Measurements from ENCODE around the gene CDKN2A. TPM values are rescaled to one million over a fixed set of nuclear protein-coding genes. Genes with fewer than 3 reads are reported as not detected.

The CDKN2A gene
- polyA plus RNA-seq, 1 donor (not counting 4 experiments of a cell fraction or from before 2014, with no cell fraction given): 65.3 TPM

- FAIRE-seq: no peak
- no peak overlapping the region for H3K4me2 ChIP-seq (ENCODE audit: control insufficient read depth, extremely low read depth, insufficient read depth, low read depth, low read length)
- H4K20me1 ChIP-seq (ENCODE audit: control insufficient read depth, extremely low read depth, insufficient read depth, low read length): no peaks in the 10 kb centered on the region
- no peaks in the 10 kb centered on the region for H3K9me1 ChIP-seq (ENCODE audit: control insufficient read depth, extremely low read depth, insufficient read depth, low read length)
- H3K4me3 ChIP-seq (ENCODE audit: control insufficient read depth in 2 of 3, extremely low read depth in 1 of 3, insufficient read depth in 2 of 3, low read depth in 1 of 3, low read length in 3 of 3): no peak overlapping the region
- dilution Hi-C loops (cut with MboI; ENCODE audit: extremely low pct_ligation_motif_present, low sequenced_read_pairs): no loop called here
- peaks cover 13% of the 10 kb centered on the region for H3K4me1 ChIP-seq (ENCODE audit: control insufficient read depth, extremely low read depth, insufficient read depth, low read length)
- H3K9ac ChIP-seq (ENCODE audit: control insufficient read depth, extremely low read depth, insufficient read depth, low read length): no peak overlapping the region
- no peak for TF ChIP-seq CTCF (optimal IDR thresholded peaks at IDR 0.05 in 1 of 3, IDR thresholded peaks at IDR 0.05 in 1 of 3, conservative IDR thresholded peaks at IDR 0.05 in 1 of 3; ENCODE audit: extremely low read depth in 1 of 3, insufficient read depth in 2 of 3, low read length in 3 of 3)
- TF ChIP-seq EZH2 (IDR thresholded peaks at IDR 0.05; ENCODE audit: low read length): no peak
- H3K79me2 ChIP-seq (ENCODE audit: control insufficient read depth, insufficient read depth, low read length): peaks cover 14% of the 10 kb centered on the region
- H3K36me3 ChIP-seq (ENCODE audit: control insufficient read depth in 2 of 2, extremely low read depth in 1 of 2, insufficient read depth in 2 of 2, low read length in 2 of 2): peaks cover 0 to 2% of the 10 kb centered on the region in 2 experiments
- no peak overlapping the region for H2AFZ ChIP-seq (ENCODE audit: control insufficient read depth, low read length)
- DNase-seq (ENCODE audit: low read depth, low spot score): no peak
- H3K27me3 ChIP-seq (ENCODE audit: control insufficient read depth, extremely low read depth, insufficient read depth, low read length): no peaks in the 10 kb centered on the region
- H3K9me3 ChIP-seq (ENCODE audit: control insufficient read depth, low read depth, low read length): no peaks in the 10 kb centered on the region
- H3K27ac ChIP-seq (ENCODE audit: control insufficient read depth, insufficient read depth, low read length): no peak overlapping the region
Measured at GRCh38 chr9:22002038-22002437, 7.8 kb upstream of the CDKN2A start.

DNA sequence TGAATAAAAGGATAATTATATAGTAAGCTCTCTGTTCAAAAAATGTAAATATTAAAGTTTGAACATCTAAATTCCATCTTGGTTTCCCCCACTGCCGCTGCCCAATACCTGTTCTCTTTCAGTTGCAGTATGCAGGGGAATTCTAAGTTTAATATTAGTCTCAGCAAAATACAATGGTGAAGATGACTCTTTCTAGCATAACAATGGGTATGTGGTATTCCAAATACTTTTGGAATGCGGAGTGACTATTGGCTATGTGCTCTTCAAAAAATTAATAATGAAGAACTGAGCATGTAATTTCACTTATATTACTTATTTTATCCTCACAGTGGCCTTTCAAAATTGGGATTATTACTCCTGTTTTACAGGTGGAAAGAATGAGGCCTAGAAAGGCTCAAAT lies 3.8 kb upstream of the CDKN2A start:
- Histone ChIP-seq H3K9me1 (ENCODE audit: control insufficient read depth, extremely low read depth, insufficient read depth, low read length) (no peaks in the 10 kb centered on the region), H3K4me3 (ENCODE audit: control insufficient read depth in 2 of 3, extremely low read depth in 1 of 3, insufficient read depth in 2 of 3, low read depth in 1 of 3, low read length in 3 of 3) (no peak overlapping the region), H3K9ac (ENCODE audit: control insufficient read depth, extremely low read depth, insufficient read depth, low read length) (no peak overlapping the region), H2AFZ (ENCODE audit: control insufficient read depth, low read length) (no peak overlapping the region), H3K27me3 (ENCODE audit: control insufficient read depth, extremely low read depth, insufficient read depth, low read length) (no peaks in the 10 kb centered on the region), H3K36me3 (ENCODE audit: control insufficient read depth in 2 of 2, extremely low read depth in 1 of 2, insufficient read depth in 2 of 2, low read length in 2 of 2) (no peaks in the 10 kb centered on the region), H3K4me1 (ENCODE audit: control insufficient read depth, extremely low read depth, insufficient read depth, low read length) (peaks cover 15% of the 10 kb centered on the region), H3K9me3 (ENCODE audit: control insufficient read depth, low read depth, low read length) (no peaks in the 10 kb centered on the region), H3K27ac (ENCODE audit: control insufficient read depth, insufficient read depth, low read length) (no peak overlapping the region), H3K79me2 (ENCODE audit: control insufficient read depth, insufficient read depth, low read length) (peaks cover 17% of the 10 kb centered on the region), H4K20me1 (ENCODE audit: control insufficient read depth, extremely low read depth, insufficient read depth, low read length) (no peaks in the 10 kb centered on the region), H3K4me2 (ENCODE audit: control insufficient read depth, extremely low read depth, insufficient read depth, low read depth, low read length) (no peak overlapping the region)
- DNase-seq (ENCODE audit: low read depth, low spot score): no peak
- TF ChIP-seq EZH2 (IDR thresholded peaks at IDR 0.05; ENCODE audit: low read length): no peak
- TF ChIP-seq CTCF (optimal IDR thresholded peaks at IDR 0.05 in 1 of 3, IDR thresholded peaks at IDR 0.05 in 1 of 3, conservative IDR thresholded peaks at IDR 0.05 in 1 of 3; ENCODE audit: extremely low read depth in 1 of 3, insufficient read depth in 2 of 3, low read length in 3 of 3): no peak
- no peak for FAIRE-seq
- dilution Hi-C loops (cut with MboI; ENCODE audit: extremely low pct_ligation_motif_present, low sequenced_read_pairs): no loop called here
